Transverse colon (tissue), 4 donors: ENCODE measurements around the gene LDLRAD1.

Source experiments
- POLR2A ChIP-seq: fragments of 450-650 bp; IDR thresholded peaks from one replicate; pipeline ENCODE4 v1.6.1; 2016; ENCODE audit warnings: antibody characterized with exemption, mild to moderate bottlenecking, moderate library complexity
- POLR2AphosphoS5 ChIP-seq, 3 donors: sonication (generic); formaldehyde crosslinking; IDR thresholded peaks; one replicate each; pipeline ENCODE4 v1.6.1; 2016; ENCODE audit warnings: antibody characterized with exemption in 3 of 3
- TF ChIP-seq, protein P1 (sequence below), 5 experiments: fragments of 200-600 bp in 3 of 5; fragments of 450-650 bp in 2 of 5; sonication (generic) in 3 of 5; IDR thresholded peaks; 1 replicate in 2 of 5; 2 replicates in 3 of 5; pipeline ENCODE4 v1.5.1; 2016 to 2017; ENCODE audit warnings: antibody characterized with exemption in 5 of 5, inconsistent platforms in 3 of 5, mild to moderate bottlenecking in 2 of 5, moderate library complexity in 1 of 5

- TF ChIP-seq, protein P1, sequence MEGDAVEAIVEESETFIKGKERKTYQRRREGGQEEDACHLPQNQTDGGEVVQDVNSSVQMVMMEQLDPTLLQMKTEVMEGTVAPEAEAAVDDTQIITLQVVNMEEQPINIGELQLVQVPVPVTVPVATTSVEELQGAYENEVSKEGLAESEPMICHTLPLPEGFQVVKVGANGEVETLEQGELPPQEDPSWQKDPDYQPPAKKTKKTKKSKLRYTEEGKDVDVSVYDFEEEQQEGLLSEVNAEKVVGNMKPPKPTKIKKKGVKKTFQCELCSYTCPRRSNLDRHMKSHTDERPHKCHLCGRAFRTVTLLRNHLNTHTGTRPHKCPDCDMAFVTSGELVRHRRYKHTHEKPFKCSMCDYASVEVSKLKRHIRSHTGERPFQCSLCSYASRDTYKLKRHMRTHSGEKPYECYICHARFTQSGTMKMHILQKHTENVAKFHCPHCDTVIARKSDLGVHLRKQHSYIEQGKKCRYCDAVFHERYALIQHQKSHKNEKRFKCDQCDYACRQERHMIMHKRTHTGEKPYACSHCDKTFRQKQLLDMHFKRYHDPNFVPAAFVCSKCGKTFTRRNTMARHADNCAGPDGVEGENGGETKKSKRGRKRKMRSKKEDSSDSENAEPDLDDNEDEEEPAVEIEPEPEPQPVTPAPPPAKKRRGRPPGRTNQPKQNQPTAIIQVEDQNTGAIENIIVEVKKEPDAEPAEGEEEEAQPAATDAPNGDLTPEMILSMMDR (IDR thresholded peaks at IDR 0.05), result no peak
- TF ChIP-seq POLR2AphosphoS5 (IDR thresholded peaks at IDR 0.05) (no peak), POLR2A (no peak)
Measured at GRCh38 chr1:54017979-54018378, at the start of gene LDLRAD1.
